ENCODE results near the gene NBDY.
A peak's percentile ranks its signal among the peaks of the same experiment; 100 is the strongest.
"Not testable (repeated sequence)": the region's sequence is repeated elsewhere in the genome, so short reads cannot be mapped to it uniquely, and the experiment has no call there.

The NBDY gene

GRCh38 chrX:56729152-56729850 lies at the start of gene NBDY:
Gene NBDY (plus strand): TSS chrX:56729243. CDS start chrX:56729354, 111 bp downstream.
- TF ChIP-seq CTCF (IDR thresholded peaks at IDR 0.05; ENCODE audit: borderline replicate concordance, insufficient read depth, low read depth, low read length) = no peak
- peak within 1 kb of the TSS; percentile 86 for H3K4me3 ChIP-seq (ENCODE audit: low read depth, low read length)

- not testable (repeated sequence) for H3K4me3 ChIP-seq (ENCODE audit: low read depth, low read length)
Observed at GRCh38 chrX:56704530-56704929, 24.5 kb upstream of the NBDY start.

- TF ChIP-seq CTCF (IDR thresholded peaks at IDR 0.05; ENCODE audit: borderline replicate concordance, insufficient read depth, low read depth, low read length) = peak; percentile 41; the same call in 1 of the 2 replicates
- no peak overlapping the region for H3K4me3 ChIP-seq (ENCODE audit: low read depth, low read length)
Observed at GRCh38 chrX:56726605-56727004, 2.4 kb upstream of the NBDY start.

GRCh38 chrX:56727531-56727930 lies 1.5 kb upstream of the NBDY start:
- TF ChIP-seq CTCF (IDR thresholded peaks at IDR 0.05; ENCODE audit: borderline replicate concordance, insufficient read depth, low read depth, low read length) = no peak
- H3K4me3 ChIP-seq (ENCODE audit: low read depth, low read length) = no peak overlapping the region

- TF ChIP-seq CTCF (IDR thresholded peaks at IDR 0.05; ENCODE audit: borderline replicate concordance, insufficient read depth, low read depth, low read length) = no peak
- no peak overlapping the region for H3K4me3 ChIP-seq (ENCODE audit: low read depth, low read length)
Observed at GRCh38 chrX:56728321-56728720, 722 bp upstream of the NBDY start.

GRCh38 chrX:56728752-56729151 lies 291 bp upstream of the NBDY start:
- TF ChIP-seq CTCF (IDR thresholded peaks at IDR 0.05; ENCODE audit: borderline replicate concordance, insufficient read depth, low read depth, low read length) = no peak
- peak overlapping the region; percentile 86 for H3K4me3 ChIP-seq (ENCODE audit: low read depth, low read length)

GRCh38 chrX:56733459-56734046 lies 4.5 kb downstream of the NBDY start:
- no peak overlapping the region for H3K4me3 ChIP-seq (ENCODE audit: low read depth, low read length)
- peak; percentile 57 for TF ChIP-seq CTCF (IDR thresholded peaks at IDR 0.05; ENCODE audit: borderline replicate concordance, insufficient read depth, low read depth, low read length)
